8988T (cell line): ENCODE data around the gene EIF4EBP2.
A peak's percentile ranks its signal among the peaks of the same experiment; 100 is the strongest.

ENCODE experiments used
- DNase-seq: peaks from one replicate; pipeline ENCODE4 v3.0.0; 2011

EIF4EBP2 gene

DNA sequence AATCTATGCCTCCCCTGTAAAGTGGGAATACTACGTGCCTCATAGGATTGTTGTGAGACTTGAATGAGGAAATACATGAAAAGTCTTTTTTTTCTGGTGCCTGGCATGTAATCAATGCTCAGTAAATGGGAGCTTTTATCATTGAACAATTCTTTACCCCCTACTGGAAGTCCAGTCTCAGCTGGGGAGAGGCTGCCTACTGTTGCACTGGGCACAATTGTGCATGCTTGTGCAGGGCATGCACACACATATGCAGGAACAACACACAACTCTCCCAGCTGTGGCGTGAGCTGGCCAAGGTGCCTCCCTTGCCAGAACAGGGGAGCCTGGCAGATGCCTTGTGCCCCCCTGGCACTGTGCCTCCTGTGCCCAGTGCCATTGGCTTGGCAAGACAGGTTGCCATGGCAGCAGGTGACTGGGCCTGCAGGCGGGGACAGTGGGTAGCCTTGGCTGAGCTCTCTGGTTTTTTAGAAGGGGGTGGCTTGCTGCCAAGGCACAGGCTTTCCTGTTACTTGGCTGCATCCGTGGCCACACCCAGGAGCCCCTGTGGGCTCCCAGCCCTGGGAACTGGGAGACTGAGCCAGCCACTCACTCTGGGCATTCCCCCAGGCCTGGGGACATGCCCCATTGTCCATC is 58.5 kb downstream of the EIF4EBP2 start:
- peak; percentile 81 for DNase-seq

GRCh38 chr10:70465278-70465677 is 61.3 kb downstream of the EIF4EBP2 start:
- no peak for DNase-seq

DNA sequence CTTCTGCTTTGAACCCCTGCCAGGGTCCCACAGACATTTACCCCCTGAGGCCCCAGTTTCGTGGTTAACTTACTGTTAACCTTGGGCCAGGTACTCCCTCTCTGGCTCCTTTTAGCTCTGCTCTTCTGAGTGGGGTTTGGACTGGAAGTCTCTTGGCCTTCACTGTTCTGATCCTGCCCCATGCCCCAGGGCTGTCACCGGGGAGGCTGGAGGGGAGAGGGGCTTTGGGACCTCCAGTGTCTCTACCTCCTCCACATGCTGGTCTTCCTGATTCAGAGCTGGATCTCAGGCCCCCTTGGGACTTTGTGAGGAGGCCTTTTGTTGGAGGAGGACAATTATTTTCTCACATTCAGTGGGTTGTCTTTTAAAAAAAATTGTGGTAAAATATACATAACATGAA is 61.9 kb downstream of the EIF4EBP2 start:
- DNase-seq, result no peak

GRCh38 chr10:70466951-70467350 is 63.0 kb downstream of the EIF4EBP2 start:
- DNase-seq, result no peak

DNA sequence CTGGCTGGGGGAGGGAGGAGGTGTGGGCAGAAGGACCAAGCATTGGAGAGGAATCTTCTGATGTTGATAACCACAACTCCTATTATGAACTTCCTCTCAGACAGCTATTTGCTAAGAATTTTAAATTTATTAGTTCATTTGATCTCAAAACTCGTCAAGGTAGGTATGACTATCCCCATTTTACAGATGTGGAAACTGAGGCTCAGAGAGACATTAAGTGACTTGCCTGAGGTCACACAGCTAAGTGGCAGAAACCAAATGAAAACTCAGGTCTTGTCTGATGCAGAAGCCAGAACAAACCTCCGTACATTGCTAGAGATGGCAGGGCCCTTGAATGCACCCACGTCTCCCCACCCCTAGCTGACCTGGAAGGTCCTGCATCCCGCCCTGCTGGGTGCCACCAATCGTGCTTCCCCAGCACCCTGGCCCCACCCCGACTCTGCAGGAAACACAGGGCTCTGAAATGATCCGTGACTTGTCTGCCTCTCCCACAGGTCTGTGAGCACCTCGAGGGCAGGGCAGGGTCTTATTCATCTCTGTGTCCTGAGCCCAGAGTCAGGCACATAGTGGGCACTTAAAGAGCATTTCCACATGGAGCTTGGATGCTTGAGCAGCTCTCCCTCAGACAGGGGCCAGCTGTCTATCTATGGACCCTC is 69.0 kb downstream of the EIF4EBP2 start:
- DNase-seq, result no peak

DNA sequence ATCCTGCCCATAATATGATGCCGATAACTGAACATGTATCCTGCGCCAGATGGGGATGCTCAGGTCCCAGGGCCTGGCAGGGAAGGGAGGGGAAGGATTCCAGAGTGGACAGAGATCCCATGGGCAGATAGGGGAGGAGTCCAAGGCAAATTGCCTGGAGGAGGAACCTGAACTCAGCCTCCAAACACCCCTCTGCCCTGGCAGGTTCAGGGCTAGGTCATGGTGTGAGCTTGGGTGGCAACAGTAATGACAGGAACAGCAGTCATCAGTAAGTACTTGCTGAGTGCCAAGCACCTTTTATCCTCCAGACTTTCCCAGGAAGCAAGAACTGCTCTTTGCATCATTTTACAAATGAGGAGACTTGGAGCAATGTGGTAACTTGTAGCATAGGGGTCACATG is 70.8 kb downstream of the EIF4EBP2 start:
- no peak for DNase-seq

- DNase-seq, result no peak
Observed at GRCh38 chr10:70475661-70476060, 71.7 kb downstream of the EIF4EBP2 start.

- DNase-seq, result no peak
Observed at GRCh38 chr10:70476249-70477035, 72.5 kb downstream of the EIF4EBP2 start.

DNA sequence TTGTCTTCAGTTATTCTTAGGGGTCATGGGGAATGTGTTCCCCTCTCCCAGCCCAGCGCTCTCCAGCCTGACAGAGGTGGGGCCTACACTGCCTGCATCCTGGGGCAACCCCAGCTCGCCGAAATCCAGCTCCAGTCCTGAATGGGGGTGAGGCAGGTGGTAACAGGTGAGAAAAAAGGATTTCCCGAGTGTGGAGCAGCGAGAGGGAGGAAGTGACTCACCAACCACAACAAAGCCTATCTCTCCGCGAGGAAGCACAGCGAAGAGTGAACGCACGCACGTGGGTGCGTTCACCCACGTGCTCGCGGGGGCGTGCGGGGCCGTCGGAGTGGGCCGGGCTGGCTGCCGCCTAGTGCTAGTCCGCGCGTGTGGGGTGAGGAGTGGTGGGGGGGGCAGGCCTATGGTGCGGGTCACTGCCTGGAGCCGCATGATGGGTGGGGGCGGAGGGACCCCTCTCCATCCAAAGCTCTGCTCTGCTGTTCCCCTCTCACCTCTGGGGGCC is 73.8 kb downstream of the EIF4EBP2 start:
- no peak for DNase-seq
